Endometrial microvascular endothelial cells (primary cell): ENCODE results near the gene METAP1. TPM values are rescaled to one million over a fixed set of nuclear protein-coding genes. Genes with fewer than 3 reads are reported as not detected.
"Not testable (repeated sequence)": the region's sequence is repeated elsewhere in the genome, so short reads cannot be mapped to it uniquely, and the experiment has no call there.

Experiments
- in situ Hi-C: cut with HindIII; loops from 2 replicates; pipeline ENCODE4 v1.10.0; 2017; ENCODE audit warnings: low sequenced_read_pairs, low pct_unique_long_range_greater_than_20kb; ENCODE audit errors: inconsistent ontology term
- total RNA-seq: library from RNA; depleted of rRNA; stranded (reverse); fragments of >200 nt; gene quantifications from one replicate; pipeline ENCODE4 v1.2.3, GENCODE V29; 2015; ENCODE audit errors: inconsistent ontology term

The METAP1 gene
- total RNA-seq, 1 donor from 2014 or later, result 84.5 TPM

DNA sequence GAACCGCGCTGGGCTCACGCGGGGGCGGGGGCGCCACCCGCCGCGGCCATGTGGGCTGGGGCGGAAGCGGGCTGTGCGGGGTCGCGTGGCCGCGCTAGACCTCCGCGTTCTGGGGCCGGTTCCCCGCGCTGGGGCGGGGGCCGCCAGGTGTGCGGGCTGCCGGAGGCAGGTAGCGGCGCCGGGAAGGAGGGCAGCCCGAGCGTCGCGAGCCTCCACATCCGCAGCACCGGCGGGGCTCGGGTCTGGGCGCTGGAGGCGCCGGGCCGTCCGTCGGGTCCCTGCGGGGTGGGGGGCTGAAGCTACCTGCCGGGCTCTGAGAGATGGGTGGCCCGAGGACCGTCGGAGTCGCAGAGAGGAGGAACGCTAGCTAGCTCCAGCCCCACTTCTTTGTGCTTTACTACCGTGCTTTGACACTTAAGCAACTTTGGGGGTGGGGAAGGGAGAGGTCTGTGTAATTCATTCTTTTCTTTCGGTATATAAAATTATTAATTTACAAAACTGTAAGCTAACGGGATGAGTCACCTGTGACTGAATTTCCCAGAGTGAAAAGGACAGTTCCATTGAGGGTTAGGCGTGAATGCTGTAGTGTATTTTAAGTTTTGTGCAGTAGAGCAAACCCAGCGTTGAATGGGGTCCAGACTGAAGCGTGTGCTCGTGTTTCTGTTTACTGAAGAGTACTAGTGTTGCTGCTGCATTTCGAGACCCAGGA, 689 bp downstream of the METAP1 start:
- in situ Hi-C loops, result no loop called here

DNA sequence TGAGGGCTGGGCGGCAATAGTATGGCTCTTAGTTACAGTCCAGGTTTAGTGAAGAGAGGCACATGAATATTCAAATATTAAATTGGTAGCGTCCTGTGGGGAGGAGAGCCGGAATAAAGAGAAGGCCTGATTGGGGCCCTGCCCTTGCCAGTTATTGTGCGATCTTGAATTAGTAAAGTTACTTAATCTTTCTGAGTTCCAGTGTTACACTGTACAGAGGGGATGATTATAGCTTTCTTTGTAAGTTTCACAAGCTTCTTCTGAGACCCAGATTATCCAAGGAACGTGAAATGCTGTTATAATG, 1.2 kb downstream of the METAP1 start:
- in situ Hi-C loops, result no loop called here

DNA sequence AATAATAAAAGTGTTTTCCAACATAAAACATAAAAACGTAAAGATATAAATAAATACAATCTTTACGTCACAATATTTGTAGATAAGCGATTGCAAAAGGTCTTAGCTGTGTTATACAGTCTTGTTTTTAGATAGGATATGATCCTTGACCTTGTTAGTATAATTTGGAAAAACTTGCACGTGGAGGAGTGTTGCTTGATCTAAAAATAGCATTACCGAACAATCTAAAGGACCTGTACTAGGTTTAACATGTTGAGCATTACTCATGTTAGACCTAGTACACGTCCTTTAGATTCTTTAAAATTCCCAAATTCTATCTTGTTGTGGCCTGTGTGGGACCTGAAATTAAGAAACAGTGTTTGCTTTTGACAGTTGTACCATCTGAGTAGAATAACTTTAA, 1.6 kb downstream of the METAP1 start:
- in situ Hi-C loops, result no loop called here

DNA sequence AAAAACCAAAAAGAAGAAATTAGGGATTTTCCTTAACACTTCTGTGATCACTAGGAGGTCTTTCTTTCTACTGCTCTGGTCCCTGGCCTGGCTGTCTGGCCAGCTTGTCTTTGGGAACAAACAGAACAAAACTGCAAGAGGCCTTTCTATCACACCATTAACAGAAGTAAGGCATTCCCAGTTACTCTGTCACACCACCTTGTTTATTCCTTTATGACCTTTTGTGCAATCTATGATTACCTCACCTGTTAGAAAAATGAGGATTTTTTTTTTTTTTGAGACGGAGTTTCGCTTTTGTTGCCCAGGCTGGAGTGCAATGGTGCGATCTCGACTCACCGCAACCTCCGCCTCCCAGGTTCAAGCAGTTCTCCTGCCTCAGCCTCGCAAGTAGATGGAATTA, 3.0 kb downstream of the METAP1 start:
- in situ Hi-C loops, result no loop called here

DNA sequence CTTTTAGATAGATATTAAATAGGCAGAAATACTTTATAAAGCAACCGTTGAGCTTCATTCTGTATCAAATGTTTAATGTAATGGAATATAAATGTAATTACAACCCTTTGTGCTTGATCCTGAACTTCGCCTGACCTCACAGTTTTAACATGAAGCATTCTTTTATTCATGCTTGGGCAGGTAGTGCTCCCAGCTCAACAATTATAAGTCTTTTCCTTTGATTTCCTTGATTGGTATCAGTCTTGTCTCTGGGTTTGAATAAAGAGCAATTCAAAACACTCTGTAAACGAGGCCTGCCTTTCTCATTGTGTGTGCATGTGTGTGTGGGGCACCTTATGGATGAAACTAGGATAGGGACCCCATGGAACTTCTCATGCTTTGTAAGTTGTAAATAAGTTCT, 6.8 kb downstream of the METAP1 start:
- in situ Hi-C loops, result no loop called here

DNA sequence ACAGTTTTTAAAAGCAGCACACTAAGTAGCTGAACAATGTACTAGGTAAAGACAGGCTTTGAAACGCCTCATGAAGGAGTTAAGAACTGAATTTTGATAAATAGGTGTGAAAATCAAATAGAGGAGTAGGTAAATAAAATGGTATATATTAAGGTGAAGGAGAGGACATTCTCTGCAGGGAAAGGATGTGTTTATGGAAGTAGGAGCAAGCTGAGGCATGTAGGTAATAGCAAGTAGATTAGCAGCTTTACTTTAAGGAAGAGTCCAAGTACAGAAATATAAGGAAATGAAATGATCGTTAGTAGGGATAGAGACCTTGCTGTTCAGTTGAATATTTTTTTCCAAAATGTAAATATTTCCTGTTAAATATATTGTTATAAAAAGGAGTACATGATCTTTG, 12.5 kb downstream of the METAP1 start:
- in situ Hi-C loops, result no loop called here

DNA sequence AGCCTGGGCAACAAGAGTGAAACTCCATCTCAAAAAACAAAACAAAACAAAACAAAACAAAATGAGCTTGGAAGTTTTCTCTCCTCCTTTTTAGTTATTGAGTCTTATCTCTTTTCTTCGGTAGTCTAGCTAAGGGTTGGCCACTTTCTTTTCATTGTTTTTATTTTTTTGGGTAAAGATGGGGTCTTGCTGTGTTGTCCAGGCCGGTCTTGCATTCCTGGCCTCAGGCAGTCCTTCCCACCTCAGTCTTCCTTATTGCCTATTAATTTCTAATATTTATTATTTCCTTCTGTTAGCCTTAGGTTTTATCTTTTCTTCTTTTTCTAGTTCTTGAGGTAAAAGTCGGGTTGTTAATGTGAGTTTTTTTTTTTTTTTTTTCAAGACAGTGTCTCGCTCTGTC, 16.4 kb downstream of the METAP1 start:
- in situ Hi-C loops, result no loop called here

DNA sequence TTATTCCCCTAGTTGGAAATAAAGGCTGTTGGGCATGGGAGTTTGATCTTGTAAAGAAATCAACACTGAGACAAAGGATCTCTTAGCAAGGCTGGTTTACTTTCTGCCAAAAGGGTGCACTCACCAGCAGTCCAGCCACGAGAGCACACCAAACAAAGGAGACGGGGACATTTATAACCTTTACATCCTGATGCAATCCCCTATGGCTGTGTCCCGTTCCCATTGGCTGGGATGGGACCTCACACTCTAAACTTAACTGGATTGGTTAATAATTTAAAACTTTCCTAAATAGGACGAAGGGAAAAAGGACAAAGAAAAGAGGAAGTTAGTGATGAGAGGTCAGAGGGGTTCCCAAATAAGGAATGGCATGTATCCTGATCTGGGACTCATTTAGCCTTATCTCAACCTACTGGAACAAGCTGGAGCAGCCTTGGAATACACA, 17.9 kb downstream of the METAP1 start:
- in situ Hi-C loops, result no loop called here

DNA sequence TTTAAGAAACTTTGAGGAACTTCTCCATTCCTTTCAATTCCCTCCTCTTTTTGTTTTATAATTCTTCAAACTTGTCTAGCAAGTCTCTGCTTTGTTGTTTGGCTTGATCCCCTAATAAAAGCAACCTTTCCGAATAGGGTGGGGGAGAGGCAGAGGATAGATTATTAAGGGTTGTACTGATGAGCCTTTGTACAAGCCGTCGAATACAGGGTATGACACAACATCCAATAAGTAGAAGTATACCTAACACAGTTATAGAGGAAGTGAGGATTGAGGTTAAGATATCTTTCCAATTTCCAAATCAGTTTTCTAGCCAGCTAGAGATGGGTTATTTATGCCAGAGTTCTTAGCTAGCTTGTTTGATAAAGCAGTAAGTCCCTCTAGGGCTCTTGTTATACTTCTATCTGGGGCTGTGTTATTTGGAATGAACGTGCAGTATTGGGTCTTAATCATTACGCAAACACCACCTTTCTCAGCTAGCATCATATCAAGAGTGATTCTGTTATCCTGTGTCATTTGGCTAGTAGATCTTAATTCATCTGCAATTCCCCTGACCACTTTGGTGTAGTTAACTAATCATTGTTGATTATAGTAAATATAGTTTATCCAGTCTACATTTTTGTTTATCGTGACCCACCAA, 18.5 kb downstream of the METAP1 start:
- in situ Hi-C loops, result no loop called here

DNA sequence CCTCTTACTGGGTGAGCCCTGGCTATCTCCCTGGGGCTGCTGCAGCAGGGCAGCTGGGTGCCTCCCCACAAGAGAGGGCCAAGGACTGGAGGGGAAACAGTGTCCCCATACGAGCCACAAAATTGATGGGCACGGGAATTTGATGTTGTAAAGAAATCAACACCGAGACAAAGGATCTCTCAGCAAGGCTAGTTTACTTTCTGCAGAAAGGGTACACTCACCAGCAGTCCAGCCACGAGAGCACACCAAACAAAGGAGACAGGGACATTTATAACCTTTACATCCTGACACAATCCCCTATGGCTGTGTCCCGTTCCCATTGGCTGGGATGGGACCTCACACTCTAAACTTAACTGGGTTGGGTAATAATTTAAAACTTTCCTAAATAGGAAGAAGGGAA, 25.9 kb downstream of the METAP1 start:
- in situ Hi-C loops, result no loop called here

DNA sequence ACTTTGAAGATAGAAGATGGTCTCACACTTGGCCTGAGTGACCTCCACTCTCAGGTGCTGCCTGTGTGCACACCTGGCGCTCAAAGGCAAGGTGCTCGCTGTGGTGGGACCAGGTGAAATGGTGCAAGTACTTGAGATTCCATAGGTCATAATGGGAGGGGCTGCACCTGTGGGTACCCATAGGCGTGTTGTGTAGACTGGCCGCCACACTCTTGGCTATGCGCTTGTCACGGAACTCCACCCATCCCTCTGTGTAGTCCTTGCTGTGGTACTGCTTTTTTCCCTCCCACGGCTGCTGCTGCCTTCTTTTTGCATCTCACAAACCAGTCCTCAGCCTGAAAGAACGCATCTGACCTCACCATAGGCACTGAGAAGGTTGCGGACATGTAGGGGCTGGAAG, 27.0 kb downstream of the METAP1 start:
- in situ Hi-C loops, result no loop called here

DNA sequence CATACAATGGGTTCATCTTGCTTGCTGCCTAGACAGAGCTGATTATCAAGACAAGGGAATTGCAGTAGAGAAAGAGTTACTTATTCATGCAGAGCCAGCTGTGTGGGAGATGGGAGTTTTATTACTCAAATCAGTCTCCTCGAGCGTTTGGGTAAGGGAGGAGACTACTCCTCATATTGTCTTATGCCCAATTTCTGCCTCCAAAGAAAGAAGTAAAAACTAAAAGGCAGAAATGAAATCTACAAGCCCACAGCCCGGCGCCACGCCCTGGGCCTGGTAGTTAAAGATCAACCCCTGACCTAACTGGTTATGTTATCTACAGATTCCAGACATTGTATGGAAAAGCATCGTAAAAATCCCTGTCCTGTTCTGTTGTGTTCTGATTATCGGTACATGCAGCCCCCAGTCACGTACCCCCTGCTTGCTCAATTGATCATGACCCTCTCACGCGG, 28.3 kb downstream of the METAP1 start:
- in situ Hi-C loops, result not testable (repeated sequence)

DNA sequence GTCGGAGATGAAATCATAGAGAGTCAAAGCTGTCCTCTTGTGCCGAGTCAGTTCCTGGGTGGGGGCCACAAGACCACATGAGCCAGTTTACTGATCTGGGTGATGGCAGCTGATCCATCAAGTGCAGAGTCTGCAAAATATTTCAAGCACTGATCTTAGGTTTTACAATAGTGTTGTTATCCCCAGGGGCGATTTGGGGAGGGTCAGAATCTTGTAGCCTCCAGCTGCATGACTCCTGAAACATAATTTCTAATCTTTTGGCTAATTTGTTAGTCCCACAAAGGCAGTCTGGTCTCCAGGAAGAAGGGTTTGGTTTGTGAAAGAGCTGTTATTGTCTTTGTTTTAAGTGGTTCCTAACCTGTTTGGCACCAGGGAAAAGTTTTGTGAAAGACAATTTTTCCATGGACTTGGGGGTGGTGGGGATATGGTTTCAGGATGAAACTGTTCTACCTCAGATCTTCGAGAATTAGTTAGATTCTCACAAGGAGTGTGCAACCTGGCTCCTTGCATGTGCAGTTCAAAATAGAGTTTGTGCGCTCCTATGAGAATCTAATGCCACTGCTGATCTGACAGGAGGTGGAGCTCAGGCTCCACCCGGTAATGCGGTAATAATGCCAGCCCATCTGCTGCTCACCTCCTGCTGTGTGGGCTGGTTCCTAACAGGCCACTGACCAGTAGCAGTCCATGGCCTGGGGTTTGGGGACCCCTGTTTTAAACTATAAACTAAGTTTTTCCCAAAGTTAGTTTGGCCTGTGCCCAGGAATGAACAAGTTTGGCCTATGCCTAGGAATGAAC, 29.2 kb downstream of the METAP1 start:
- in situ Hi-C loops, result no loop called here

DNA sequence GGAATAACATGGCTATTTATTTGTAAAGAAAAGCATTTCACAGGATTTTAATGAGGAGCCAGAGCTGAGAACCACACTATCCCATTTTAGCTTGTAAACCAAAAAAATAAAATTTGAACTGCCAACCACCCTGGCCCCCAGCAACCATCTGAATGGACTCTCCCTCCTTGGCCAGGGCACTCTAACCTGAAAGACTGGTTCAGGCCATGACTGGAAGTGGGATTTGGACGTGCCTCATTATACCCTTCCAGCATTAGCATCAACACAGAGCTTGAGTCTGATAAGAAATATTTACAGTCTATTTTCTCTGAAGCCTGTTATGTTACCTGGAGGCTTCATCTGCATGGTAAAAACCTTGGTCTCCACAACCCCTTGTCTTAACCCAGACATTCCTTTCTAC, 30.0 kb downstream of the METAP1 start:
- in situ Hi-C loops, result no loop called here

DNA sequence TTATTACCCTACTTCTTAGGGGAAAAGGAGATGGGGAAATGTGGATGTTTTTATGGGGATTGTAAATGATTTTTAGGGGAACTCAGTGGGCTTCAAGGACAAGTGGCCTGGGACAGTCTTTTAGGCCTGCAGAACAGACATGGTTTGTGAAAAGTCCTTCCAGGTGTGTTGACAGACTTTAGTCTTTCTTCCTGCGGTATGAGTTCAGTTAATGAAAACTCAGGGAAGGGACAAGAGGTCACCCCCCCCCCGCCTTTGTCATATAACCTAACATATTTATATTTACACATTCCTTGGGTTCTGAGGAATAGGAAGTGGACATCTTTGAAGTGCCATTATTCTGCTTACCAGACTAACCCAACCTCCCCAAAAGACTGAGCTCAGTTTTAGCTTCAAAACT, 31.8 kb downstream of the METAP1 start:
- in situ Hi-C loops, result no loop called here

DNA sequence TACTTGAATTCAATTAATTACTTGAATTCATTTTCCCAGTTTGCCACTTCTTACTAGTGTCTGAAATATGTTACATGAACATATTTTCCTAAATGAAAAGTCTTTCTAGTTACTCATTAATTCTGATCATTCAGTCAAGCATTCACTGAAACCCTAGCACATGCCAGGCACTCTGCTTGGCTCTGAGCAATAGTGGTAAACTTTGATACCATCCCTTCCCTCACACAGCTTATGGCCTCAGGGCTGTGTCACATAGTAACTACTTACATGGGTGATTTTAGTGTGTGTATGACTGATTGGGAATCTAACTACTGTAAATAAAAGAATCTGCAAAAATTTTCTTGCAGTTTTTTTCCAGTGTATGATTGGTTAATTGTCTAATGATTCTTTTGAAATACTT, 32.7 kb downstream of the METAP1 start:
- in situ Hi-C loops, result no loop called here

DNA sequence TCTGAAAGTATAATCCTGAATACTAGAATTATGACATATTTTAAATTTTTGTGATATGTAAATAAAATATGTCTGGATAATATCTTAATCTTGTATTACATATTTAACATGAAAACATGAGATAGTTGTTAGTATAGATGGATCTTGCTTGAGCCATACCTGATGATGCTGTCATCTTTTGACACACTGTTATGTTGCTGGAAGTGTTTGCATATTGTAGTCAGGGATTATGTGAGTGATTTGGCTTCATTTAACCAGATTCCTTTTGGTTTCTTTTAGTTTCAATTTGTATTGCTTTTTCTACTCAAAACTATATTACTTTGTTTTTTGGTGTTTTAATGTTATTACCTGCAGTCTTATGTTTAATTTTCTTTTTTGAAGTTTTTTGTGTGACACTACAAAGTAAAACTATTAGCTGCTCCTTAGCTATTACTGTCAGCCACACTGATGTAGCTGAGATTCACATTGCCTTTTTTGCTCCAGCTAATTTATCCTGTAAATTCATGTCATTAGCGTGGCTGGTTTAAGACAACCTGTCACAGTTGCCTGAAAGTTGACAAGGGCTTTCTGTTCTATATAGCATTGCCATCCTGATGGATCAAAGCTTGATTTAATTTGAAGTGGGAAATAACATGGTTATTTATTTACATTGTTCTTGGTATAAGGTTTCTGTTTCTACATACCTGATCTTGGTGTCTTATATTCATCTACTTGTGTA, 33.7 kb downstream of the METAP1 start:
- in situ Hi-C loops, result no loop called here

DNA sequence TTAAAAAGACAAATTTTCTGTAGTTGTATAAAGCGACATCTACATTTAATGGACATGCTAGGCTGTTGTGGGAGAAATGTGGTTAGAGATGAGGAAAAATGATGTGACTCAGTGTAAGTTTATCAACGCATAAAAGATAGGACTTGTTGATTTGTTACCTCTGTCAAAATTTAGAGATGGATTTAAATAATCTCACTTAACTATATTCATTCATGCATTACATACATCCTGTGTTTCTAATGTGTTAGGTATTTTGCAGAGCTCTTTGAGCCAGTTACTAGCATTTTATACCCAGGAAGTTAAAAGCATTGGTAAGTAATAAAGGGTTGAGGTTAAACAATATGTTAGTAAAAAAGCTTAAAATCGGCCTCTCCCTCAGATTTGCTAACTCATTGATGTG, 34.3 kb downstream of the METAP1 start:
- in situ Hi-C loops, result no loop called here

DNA sequence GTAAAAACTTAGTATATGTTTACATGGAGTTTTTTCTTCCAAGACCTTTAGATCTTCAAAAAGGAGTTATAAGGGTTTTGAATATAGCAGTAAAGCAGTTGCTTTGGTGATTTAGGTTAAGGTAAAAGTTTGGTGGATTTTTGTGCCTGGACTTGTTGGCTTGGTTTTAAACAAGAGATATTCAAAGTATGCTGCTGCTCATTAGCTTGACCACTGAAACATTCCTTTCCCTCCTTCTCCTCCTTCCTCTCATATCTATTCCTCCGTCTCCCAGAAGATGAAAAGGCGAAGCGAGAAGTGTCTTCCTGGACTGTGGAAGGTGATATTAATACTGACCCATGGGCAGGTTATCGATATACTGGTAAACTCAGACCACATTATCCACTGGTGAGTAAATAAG, 38.4 kb downstream of the METAP1 start:
- in situ Hi-C loops, result no loop called here

DNA sequence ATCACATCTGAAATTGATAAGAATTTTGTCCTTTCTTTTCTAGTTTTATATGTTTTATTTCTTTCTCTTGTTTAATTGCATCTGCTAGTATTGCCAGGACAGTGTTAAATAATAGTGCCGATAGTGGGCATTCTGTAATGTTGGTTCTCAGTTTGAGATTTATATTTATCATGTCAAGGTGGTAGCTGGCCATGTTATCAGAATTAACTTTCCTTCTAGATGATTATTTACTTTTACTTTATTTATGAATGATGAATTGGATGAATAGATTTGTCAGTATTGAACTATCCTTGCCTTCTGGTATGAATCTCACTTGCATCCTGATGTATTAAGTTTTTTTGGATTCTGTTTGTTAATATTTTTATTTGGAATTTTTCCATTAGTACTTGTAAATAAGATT, 42.7 kb downstream of the METAP1 start:
- in situ Hi-C loops, result no loop called here
